Stimulated activated naive CD4-positive, alpha-beta T cell (primary cell): ENCODE measurements around the gene GALNS.
"Not testable (repeated sequence)": the region's sequence is repeated elsewhere in the genome, so short reads cannot be mapped to it uniquely, and the experiment has no call there.

Source experiments
- DNase-seq, 6 experiments: peaks; one replicate each; lab custom pipeline; 2025; lab: John Stamatoyannopoulos, UW

The GALNS gene

GRCh38 chr16:88804552-88805339, 52.0 kb downstream of the GALNS start:
- DNase-seq, result peak in 1 of 6 experiments; percentile 22

GRCh38 chr16:88804173-88804551, 52.6 kb downstream of the GALNS start:
- no peak for DNase-seq

- peak; percentile 65 to 87 (median 82) for DNase-seq
Observed at GRCh38 chr16:88803264-88803987, 53.3 kb downstream of the GALNS start, which contains the start of gene CDT1. Gene CDT1, plus strand, starts transcription at chr16:88803789. Its CDS starts 43 bp downstream, at chr16:88803832.

- no peak for DNase-seq
Observed at GRCh38 chr16:88800277-88800592, 56.5 kb downstream of the GALNS start.

- peak in 3 of 6 experiments; percentile 16 to 35 (median 17) for DNase-seq
Observed at GRCh38 chr16:88799569-88800276, 57.0 kb downstream of the GALNS start.

- no peak for DNase-seq
Observed at GRCh38 chr16:88798772-88799455, 57.8 kb downstream of the GALNS start.

GRCh38 chr16:88798073-88798472, 58.7 kb downstream of the GALNS start:
- no peak for DNase-seq

- DNase-seq, result no peak
Observed at GRCh38 chr16:88796278-88796677, 60.5 kb downstream of the GALNS start.

GRCh38 chr16:88793251-88793954, 63.3 kb downstream of the GALNS start:
- no peak for DNase-seq

- no peak for DNase-seq
Observed at GRCh38 chr16:88792668-88793250, 64.0 kb downstream of the GALNS start.

GRCh38 chr16:88792078-88792550, 64.6 kb downstream of the GALNS start:
- DNase-seq, result no peak

GRCh38 chr16:88790312-88791211, 66.2 kb downstream of the GALNS start:
- peak in 5 of 6 experiments; percentile 26 to 63 (median 49) for DNase-seq

GRCh38 chr16:88789594-88789993, 67.2 kb downstream of the GALNS start:
- no peak for DNase-seq

GRCh38 chr16:88788749-88789148, 68.0 kb downstream of the GALNS start:
- DNase-seq, result not testable (repeated sequence)

GRCh38 chr16:88787579-88788314, 69.0 kb downstream of the GALNS start:
- DNase-seq, result no peak

- peak; percentile 61 to 86 (median 80) for DNase-seq
Observed at GRCh38 chr16:88785106-88785924, 71.4 kb downstream of the GALNS start, which contains the start of gene PIEZO1. Gene PIEZO1, minus strand, starts transcription at chr16:88785220. Its CDS starts 256 bp downstream, at chr16:88784964.

- DNase-seq, result no peak
Observed at GRCh38 chr16:88784856-88785105, 72.0 kb downstream of the GALNS start.
